ENCODE data around the gene DNAJB4. TPM values are rescaled to one million over a fixed set of nuclear protein-coding genes. Genes with fewer than 3 reads are reported as not detected.

Gene DNAJB4
- polyA plus RNA-seq, 12 donors: 71.6 to 109 (median 92.1) TPM; not detected in 1

DNA sequence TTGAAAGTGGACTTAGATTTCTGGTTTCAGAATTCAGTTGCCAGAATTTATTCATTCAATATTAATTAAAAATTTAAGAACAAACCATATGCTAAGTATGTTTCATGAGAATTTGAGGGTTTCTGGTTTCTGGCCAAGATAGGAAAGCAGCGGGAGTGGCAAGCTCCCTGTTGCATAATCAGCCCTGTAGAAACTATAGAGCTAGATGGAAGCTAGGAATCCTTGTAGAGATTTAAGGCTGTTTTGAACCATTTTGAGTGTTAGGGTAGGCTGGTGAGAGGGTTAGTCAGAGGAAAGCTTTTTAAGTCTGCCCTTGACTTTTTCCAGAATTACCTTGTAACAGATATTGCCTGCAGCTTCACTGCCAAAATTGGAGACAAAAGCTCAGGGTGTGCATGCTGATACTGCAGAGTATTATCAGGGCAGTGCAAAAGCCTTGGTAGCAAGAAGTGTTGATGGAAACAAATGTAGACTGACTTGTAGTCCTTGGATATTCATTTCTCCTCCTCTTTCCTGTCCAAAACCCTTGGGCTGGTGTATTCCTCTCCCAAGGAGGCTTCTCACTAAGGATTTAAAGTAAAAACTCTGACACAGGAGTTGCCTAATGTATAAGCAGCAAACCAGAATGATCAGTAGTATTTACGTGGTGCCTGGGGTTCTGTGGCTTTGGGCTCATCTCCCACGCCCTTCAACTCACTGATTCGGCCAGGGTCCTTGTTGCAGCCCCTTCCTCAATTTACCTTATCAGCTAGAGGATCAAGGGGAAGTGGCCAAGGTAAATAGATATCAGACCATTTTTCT lies 28.5 kb downstream of the DNAJB4 start:
- DNase-seq: no peak

DNA sequence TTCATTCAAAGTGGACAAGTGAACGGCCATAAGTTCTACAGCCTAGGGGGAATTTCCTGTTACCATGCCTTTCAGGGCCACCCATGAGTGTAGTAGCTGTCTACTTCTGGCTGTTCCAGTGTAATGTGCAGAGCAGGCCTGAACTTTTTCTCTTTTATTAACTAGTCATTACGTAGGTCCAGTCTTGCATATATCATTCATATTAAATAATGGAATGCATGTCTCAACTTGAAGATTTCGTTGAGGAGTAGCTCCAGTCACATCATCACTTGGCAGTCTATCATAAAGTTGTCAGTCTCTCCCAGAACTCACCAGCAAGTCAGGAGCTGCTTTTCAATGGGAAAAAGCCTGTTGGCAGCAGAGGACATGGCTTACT lies 29.0 kb downstream of the DNAJB4 start:
- DNase-seq: no peak

- no peak for DNase-seq
Observed at GRCh38 chr1:78035121-78035520, 30.4 kb downstream of the DNAJB4 start.

DNA sequence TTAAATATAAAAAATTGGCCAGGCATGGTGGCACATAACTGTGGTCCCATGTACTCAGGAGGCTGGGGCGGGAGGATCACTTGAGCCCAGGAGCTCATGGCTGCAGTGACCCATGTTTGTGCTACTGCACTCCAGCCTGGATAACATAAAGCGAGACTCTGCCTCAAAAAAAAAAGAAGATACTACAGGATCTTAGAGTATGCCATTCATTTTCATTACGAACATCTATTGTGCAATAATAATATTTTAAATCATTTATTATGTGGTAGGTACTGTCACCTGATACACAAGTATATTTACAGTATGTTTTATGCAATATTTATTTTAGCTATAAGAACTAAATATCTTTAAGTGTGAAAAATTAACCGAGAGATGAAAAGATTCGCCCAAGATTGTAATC lies 31.7 kb downstream of the DNAJB4 start:
- no peak for DNase-seq

DNA sequence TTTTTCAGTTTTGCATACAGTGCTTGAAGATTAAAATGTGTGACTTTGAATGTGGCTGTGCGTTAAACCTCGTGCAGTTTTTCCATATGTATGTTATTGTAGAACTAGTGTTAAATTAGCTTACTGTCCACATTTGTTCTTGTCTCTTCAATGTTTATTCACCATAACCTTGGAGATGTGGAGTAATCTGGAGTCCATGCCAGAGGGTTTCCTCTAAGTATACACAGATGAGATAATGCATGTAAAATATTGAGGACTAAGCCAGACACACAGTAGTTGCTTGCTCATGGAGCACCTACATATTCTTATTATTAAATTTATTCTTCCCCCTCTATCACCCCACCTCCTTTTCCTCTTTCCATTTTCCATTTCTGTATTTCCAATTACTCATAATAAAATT lies 33.3 kb downstream of the DNAJB4 start:
- DNase-seq: peak; percentile 33

DNA sequence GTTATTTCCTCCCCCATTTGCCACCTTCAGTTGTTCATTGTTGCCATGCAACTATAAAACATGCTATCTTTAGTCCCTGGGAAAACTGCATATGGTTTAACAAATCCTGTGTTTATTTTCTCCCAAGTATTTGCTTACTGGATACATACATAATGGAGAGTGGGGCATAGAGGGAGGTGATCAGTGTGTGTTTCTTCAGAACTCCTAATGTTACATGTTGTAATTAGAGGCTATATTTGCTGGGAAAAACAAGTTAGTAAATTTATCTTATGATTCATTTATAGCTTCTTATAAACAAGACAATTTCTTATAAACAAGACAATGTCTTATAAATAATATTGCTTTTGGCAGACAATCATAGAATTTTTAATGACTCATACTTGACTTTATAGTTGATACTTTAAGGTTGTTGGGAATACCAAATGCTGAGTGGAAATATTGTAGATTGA lies 33.8 kb downstream of the DNAJB4 start:
- DNase-seq: no peak

DNA sequence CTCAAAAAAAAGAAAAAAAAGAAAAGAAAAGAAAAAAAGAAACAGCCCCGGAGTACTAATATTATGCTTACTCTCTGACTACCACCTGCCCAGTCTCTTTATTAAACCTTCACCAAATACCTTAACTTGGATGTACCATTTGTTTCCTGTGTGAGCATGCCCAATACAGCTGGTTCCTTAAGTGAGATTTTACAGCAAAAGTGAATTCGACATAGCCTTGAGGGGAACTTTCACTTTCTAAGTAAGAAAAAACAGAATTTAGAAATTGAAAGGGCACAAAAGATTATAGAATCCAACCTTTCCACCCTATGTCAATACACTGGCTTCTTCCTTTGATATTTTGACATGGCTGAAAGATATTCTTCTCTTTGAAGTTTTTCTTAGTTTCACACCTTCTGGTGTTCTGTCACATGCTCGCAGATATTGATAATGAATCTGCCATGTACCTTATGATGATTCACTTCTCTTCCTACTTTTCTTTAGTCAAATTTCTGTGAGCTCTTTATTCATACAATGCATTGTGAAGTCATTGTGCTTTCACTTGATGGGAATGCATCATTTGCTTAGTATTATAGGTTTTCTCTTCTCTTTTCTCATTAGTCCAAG lies 35.8 kb downstream of the DNAJB4 start:
- no peak for DNase-seq

DNA sequence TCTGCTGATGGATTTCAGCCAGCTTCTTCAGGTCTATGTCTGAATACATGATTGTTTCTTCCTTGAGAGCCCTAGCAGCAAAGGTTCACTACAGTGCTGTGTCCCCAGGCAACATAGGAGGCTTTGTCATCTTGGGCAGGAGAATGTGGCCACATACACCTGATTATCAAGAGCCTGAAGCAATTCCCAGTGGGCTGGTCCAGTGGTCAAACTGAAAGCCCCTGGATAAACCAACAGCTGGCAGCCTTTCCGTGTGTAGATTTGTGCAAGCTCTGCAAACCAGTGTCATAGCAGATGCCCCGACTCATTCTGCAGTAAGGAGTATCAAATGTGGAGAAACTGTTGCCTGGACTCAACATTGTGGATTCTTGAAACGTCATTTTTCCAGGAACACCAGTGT lies 38.7 kb downstream of the DNAJB4 start:
- no peak for DNase-seq

- no peak for DNase-seq
Observed at GRCh38 chr1:78044796-78045562, 40.2 kb downstream of the DNAJB4 start.

GRCh38 chr1:78045563-78045925 lies 40.8 kb downstream of the DNAJB4 start:
- DNase-seq: no peak

GRCh38 chr1:78045926-78046778 lies 41.4 kb downstream of the DNAJB4 start, which contains the start of gene GIPC2:
Gene GIPC2, plus strand, starts transcription at chr1:78045966. Its CDS starts 129 bp downstream, at chr1:78046095.
- DNase-seq: no peak

- DNase-seq: no peak
Observed at GRCh38 chr1:78047106-78047505, 42.4 kb downstream of the DNAJB4 start.

DNA sequence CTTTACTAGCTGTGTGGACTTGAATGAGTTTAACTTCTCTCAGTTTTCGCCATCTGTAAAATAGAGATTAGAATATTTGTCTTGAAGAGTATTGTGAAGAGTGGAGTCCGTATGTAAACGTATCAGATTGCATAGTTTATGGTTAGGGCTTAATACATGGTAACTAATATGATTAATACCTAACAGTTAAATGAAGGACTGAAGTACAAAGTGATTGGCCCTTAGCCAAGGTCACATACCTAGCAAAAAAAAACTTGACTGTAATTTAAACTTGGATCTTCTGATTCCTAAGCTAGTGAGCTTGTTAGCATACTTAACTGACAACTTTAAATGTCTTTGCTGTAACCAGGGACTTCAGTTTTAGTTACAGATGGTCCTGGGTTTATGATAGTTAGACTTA lies 42.9 kb downstream of the DNAJB4 start:
- no peak for DNase-seq

DNA sequence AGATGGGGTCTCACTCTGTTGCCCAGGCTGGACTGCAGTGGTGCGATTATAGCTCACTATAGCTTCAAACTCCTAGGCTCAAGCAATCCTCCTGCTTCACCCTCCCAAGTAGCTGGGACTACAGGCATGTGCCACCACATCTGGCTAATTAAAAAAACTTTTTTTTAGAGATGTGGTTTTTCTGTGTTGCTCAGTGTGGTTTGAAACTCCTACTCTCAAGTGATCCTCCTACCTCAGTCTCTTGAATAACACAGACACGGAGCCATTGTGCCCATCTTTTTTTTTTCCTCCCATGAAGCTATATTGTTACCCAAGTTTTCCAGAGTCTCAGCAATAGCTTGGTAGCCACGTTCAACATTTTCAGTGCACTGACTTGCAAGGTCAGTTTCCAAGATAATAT lies 43.7 kb downstream of the DNAJB4 start:
- no peak for DNase-seq

GRCh38 chr1:78049396-78049795 lies 44.7 kb downstream of the DNAJB4 start:
- DNase-seq: no peak

GRCh38 chr1:78051005-78051404 lies 46.3 kb downstream of the DNAJB4 start:
- no peak for DNase-seq

DNA sequence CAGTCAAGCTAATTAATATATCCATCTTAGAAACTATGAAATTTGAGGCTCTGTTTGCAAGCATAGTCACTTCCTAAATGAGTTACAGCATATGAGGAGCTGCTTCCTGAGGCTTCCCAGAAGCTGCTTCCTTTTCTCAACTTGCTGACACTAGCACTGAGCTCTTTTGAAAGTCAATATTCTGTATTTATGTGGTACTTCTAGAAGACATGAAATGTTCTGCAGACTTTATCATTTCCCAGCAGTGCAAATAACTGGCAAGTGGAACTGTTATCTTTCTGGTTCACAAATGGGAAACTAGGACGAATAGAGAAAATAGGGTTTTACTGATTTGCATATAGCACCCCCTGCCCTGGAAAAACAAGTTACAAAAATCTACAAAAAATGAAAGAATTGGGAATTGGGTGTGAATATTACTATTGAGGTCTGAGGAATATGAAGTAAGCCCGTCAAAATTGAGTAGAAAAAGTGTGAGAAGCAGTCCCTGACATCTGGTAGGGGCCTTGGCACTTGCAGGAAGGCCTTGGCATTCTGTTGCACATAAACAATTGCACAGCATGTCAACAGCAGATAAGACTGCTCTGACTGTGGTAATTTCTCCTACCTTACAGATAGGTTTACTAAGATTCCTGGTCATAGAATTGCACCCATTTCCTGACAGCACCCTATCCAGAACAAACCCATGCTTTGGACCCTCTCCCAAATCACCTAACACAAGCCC lies 48.1 kb downstream of the DNAJB4 start:
- DNase-seq: no peak

DNA sequence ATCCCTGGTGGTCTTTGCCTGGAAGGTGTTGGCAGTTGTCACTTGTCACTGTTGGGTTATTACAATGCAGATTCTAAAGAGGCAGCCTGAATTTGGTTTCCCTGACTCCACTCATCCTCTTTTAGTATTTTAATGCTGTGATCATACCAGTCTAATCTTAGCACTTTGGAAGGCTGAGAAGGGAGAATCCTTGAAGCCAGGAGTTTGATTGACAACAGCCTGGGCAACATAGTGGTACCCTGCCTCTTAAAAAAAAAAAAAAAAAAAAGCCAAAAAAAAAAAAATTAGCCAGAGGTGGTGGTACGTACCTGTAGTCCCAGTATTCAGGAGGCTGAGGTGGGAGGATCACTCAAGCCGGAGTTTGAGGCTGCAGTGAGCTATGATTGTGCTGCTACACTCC lies 48.8 kb downstream of the DNAJB4 start:
- DNase-seq: no peak

GRCh38 chr1:78054559-78054958 lies 49.8 kb downstream of the DNAJB4 start:
- DNase-seq: no peak

GRCh38 chr1:78054972-78055371 lies 50.2 kb downstream of the DNAJB4 start:
- no peak for DNase-seq

DNA sequence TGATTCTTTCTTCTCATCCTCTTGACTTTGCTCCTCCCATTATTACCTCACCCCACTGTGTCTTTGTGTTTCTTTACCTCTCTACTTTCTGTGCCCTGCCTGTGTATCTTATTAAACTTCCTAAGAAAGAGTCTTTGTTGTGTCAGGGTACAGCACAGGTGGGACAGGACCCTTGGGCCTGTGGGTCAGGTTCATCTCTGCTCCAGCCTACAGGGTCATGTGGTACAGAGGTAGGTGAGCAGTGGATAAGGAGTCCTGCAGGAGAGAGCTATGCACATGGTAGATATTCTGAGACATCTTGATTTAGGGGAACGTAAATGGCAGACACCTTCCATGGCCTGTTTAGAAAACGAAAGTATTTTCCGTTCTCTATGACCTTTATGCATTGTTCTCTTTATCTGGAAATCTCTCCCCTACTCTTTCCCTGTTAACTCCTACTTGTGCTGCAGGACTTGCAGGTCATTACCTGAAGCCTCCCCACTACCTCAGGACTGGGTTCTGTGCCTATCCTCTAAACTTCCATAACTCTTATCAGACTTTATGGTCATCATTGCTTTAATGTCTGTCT lies 50.9 kb downstream of the DNAJB4 start:
- no peak for DNase-seq

Measured in muscle of arm (tissue), 12 donors.